ENCODE data around the gene RSRC1.
A peak's percentile ranks its signal among the peaks of the same experiment; 100 is the strongest.

RSRC1 gene

GRCh38 chr3:158105710-158106253 lies 4.1 kb upstream of the RSRC1 start:
- in situ Hi-C loops (cut with HindIII; ENCODE audit: low pct_ligation_motif_present, low sequenced_read_pairs) = no loop called here
- Histone ChIP-seq H3K27me3 (replicated peaks) (peaks cover 72% of the 10 kb centered on the region), H3K27ac (no peak overlapping the region), H3K36me3 (replicated peaks) (no peaks in the 10 kb centered on the region), H3K4me3 (ENCODE audit: low read depth, low read length) (peak overlapping the region; percentile 45)
- TF ChIP-seq, protein P1, sequence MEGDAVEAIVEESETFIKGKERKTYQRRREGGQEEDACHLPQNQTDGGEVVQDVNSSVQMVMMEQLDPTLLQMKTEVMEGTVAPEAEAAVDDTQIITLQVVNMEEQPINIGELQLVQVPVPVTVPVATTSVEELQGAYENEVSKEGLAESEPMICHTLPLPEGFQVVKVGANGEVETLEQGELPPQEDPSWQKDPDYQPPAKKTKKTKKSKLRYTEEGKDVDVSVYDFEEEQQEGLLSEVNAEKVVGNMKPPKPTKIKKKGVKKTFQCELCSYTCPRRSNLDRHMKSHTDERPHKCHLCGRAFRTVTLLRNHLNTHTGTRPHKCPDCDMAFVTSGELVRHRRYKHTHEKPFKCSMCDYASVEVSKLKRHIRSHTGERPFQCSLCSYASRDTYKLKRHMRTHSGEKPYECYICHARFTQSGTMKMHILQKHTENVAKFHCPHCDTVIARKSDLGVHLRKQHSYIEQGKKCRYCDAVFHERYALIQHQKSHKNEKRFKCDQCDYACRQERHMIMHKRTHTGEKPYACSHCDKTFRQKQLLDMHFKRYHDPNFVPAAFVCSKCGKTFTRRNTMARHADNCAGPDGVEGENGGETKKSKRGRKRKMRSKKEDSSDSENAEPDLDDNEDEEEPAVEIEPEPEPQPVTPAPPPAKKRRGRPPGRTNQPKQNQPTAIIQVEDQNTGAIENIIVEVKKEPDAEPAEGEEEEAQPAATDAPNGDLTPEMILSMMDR (IDR thresholded peaks at IDR 0.05; ENCODE audit: low read depth, low read length, missing control alignments) = no peak
- no peak for DNase-seq

DNA sequence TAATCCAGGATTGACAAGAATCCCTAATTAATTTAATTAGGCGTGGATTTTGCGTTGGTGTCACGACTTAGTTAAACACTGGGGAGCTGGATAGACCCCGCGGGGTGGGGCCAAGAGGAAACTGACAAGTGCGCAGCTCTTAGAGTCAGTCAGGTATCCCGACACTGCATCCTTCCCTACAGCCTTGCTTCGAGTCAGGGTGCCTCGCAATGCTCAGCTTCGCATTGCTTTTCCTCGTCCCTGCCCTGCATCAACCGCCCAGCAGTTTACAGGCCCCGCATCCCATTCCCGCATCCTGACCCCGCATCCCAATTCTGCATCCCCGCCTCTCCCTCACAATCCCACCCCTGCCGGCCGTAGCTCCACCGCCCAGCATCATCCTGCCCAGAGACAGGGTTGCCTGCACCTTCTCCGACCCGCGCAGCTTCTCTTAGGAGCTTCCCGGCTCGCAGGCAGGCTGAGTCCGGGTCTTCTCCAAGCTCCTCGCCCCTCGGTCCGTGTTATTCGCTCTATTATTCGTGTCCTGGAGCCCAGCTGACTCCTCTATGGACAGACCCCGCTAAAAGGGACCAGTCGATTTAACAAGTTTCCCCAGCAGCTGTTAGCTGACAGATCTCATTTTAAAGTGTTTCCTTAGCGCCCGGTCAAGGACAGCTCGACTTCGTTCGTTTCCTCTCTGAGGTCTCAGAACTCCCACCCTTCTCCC lies 3.0 kb upstream of the RSRC1 start:
- Histone ChIP-seq H3K27me3 (replicated peaks) (peaks cover 61% of the 10 kb centered on the region), H3K27ac (no peak overlapping the region), H3K36me3 (replicated peaks) (no peaks in the 10 kb centered on the region), H3K4me3 (ENCODE audit: low read depth, low read length) (no peak overlapping the region)
- no peak for DNase-seq
- TF ChIP-seq, protein P1 (IDR thresholded peaks at IDR 0.05; ENCODE audit: low read depth, low read length, missing control alignments) = no peak
- in situ Hi-C loops (cut with HindIII; ENCODE audit: low pct_ligation_motif_present, low sequenced_read_pairs) = no loop called here

- H3K27ac ChIP-seq = no peak overlapping the region
- TF ChIP-seq, protein P1 (IDR thresholded peaks at IDR 0.05; ENCODE audit: low read depth, low read length, missing control alignments) = no peak
- H3K27me3 ChIP-seq (replicated peaks) = peaks cover 52% of the 10 kb centered on the region
- in situ Hi-C loops (cut with HindIII; ENCODE audit: low pct_ligation_motif_present, low sequenced_read_pairs) = no loop called here
- no peak for DNase-seq
- no peak overlapping the region for H3K4me3 ChIP-seq (ENCODE audit: low read depth, low read length)
- H3K36me3 ChIP-seq (replicated peaks) = no peaks in the 10 kb centered on the region
Measured at GRCh38 chr3:158107605-158108444, 2.1 kb upstream of the RSRC1 start.

- no peak overlapping the region for H3K4me3 ChIP-seq (ENCODE audit: low read depth, low read length)
- no peak for DNase-seq
- in situ Hi-C loops (cut with HindIII; ENCODE audit: low pct_ligation_motif_present, low sequenced_read_pairs) = no loop called here
- TF ChIP-seq, protein P1 (IDR thresholded peaks at IDR 0.05; ENCODE audit: low read depth, low read length, missing control alignments) = no peak
- H3K27ac ChIP-seq = no peak overlapping the region
- H3K27me3 ChIP-seq (replicated peaks) = peaks cover 46% of the 10 kb centered on the region
- no peaks in the 10 kb centered on the region for H3K36me3 ChIP-seq (replicated peaks)
Measured at GRCh38 chr3:158108445-158108985, 1.4 kb upstream of the RSRC1 start.

- Histone ChIP-seq H3K27me3 (replicated peaks) (peaks cover 38% of the 10 kb centered on the region), H3K36me3 (replicated peaks) (no peaks in the 10 kb centered on the region), H3K4me3 (ENCODE audit: low read depth, low read length) (peak overlapping the region; percentile 94), H3K27ac (peak overlapping the region; percentile 55)
- TF ChIP-seq, protein P1 (IDR thresholded peaks at IDR 0.05; ENCODE audit: low read depth, low read length, missing control alignments) = no peak
- in situ Hi-C loops (cut with HindIII; ENCODE audit: low pct_ligation_motif_present, low sequenced_read_pairs) = no loop called here
- DNase-seq = no peak
Measured at GRCh38 chr3:158109295-158109803, 540 bp upstream of the RSRC1 start.

All from brain microvascular endothelial cell (primary cell).